ENCODE measurements around the gene POLR2L.

DNA sequence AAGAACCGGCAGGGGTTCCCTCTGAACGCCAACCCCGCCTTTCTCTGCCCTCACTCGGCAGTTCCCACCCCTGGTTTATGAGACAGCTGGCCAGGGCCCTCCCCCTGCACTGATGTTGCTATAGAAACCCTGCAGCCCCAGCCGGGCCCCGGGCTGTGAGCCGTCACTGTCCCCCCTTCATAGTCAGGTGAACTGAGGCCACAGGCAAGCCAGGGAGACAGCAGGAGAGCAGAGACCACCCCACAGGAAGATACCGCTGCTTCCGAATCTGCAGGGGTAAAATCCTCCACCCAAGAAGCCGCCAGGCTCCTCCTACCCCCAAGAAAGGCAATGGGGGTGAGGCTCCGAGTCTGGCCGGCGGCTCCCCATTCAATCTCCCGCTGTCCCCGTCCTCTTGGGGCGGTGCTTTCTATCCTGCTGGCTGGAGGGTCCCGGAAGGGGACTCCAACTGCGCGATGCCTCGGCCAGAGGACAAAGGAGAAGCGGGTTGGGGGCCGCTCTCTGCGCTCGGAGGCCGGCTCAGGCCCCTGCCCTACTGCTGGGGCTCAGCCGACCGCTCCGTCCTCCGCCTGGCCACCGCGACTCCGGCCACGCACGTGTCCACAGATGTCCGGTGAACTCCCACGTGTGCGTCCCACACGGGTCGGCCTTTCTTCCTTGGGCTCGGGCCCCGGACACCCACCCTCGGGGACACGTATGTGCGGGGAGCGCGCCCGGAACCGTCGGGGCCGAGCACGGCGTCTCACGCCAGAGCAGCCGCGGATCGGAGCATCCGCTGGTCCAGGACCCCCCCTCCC is 44.8 kb downstream of the POLR2L start:
- TF ChIP-seq, protein P1, sequence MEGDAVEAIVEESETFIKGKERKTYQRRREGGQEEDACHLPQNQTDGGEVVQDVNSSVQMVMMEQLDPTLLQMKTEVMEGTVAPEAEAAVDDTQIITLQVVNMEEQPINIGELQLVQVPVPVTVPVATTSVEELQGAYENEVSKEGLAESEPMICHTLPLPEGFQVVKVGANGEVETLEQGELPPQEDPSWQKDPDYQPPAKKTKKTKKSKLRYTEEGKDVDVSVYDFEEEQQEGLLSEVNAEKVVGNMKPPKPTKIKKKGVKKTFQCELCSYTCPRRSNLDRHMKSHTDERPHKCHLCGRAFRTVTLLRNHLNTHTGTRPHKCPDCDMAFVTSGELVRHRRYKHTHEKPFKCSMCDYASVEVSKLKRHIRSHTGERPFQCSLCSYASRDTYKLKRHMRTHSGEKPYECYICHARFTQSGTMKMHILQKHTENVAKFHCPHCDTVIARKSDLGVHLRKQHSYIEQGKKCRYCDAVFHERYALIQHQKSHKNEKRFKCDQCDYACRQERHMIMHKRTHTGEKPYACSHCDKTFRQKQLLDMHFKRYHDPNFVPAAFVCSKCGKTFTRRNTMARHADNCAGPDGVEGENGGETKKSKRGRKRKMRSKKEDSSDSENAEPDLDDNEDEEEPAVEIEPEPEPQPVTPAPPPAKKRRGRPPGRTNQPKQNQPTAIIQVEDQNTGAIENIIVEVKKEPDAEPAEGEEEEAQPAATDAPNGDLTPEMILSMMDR (IDR thresholded peaks at IDR 0.05 in 4 of 5, conservative IDR thresholded peaks at IDR 0.05 in 1 of 5), result no peak
- no peak for TF ChIP-seq POLR2A (IDR thresholded peaks at IDR 0.05)
